HepG2 (cell line): ENCODE results near the gene BRCA1. TPM values are rescaled to one million over a fixed set of nuclear protein-coding genes. Genes with fewer than 3 reads are reported as not detected.

ENCODE experiments used
- CBX2 ChIP-seq, 2 experiments: fragments of 200-600 bp in 1 of 2; sonication (generic); formaldehyde crosslinking in 1 of 2; IDR thresholded peaks; 2 replicates each; pipeline versions ENCODE4 v1.7.0 to v1.8.1; 2018 to 2022; ENCODE audit warnings: low read depth in 2 of 2, low read length in 1 of 2, mild to moderate bottlenecking in 1 of 2, missing genetic modification reagents in 1 of 2
- CCDC6 ChIP-seq: sonication (generic); formaldehyde crosslinking; IDR thresholded peaks from 2 replicates; pipeline ENCODE4 v1.8.1; 2022; ENCODE audit warnings: mild to moderate bottlenecking, missing genetic modification reagents, moderate library complexity
- EEA1 ChIP-seq: sonication (generic); formaldehyde crosslinking; IDR thresholded peaks from 2 replicates; pipeline ENCODE4 v1.5.1; 2020; ENCODE audit warnings: mild to moderate bottlenecking, missing genetic modification reagents, borderline replicate concordance
- FOXM1 ChIP-seq: sonication (generic); formaldehyde crosslinking; IDR thresholded peaks from 2 replicates; pipeline ENCODE4 v1.5.0; 2020; ENCODE audit warnings: missing genetic modification reagents
- NFATC3 ChIP-seq: sonication (generic); formaldehyde crosslinking; IDR thresholded peaks from 2 replicates; pipeline ENCODE4 v1.5.1; 2020; ENCODE audit warnings: mild to moderate bottlenecking, missing genetic modification reagents
- NFIB ChIP-seq: sonication (generic); formaldehyde crosslinking; IDR thresholded peaks from 2 replicates; pipeline ENCODE4 v1.9.0; 2021; ENCODE audit warnings: missing genetic modification reagents, mild to moderate bottlenecking, borderline replicate concordance
- SMC3 ChIP-seq: IDR thresholded peaks from 2 replicates; pipeline ENCODE4 v1.6.1; 2011; ENCODE audit warnings: low read length, improper control_type of control experiment
- SOX13 ChIP-seq, 3 experiments: fragments of 450-650 bp in 1 of 3; sonication (generic) in 1 of 3; formaldehyde crosslinking in 1 of 3; IDR thresholded peaks in 2 of 3; conservative IDR thresholded peaks in 1 of 3; 2 replicates each; pipeline versions ENCODE4 v1.5.0 to v1.6.1; 2016 to 2020; ENCODE audit warnings: antibody characterized with exemption in 1 of 3, mild to moderate bottlenecking in 1 of 3, missing compliant biosample characterization in 1 of 3, missing genetic modification reagents in 1 of 3, moderate library complexity in 1 of 3
- SP140L ChIP-seq: sonication (generic); formaldehyde crosslinking; IDR thresholded peaks from 2 replicates; pipeline ENCODE4 v1.4.0; 2020; ENCODE audit warnings: missing genetic modification reagents, borderline replicate concordance
- TCF7 ChIP-seq: sonication (generic); IDR thresholded peaks from 2 replicates; pipeline ENCODE4 v1.6.1; 2016; ENCODE audit warnings: antibody characterized with exemption, low read depth
- ZBTB7B ChIP-seq: sonication (generic); formaldehyde crosslinking; IDR thresholded peaks from 2 replicates; pipeline ENCODE4 v1.4.0; 2020; ENCODE audit warnings: missing genetic modification reagents
- ZMYM3 ChIP-seq: sonication (generic); formaldehyde crosslinking; IDR thresholded peaks from 2 replicates; pipeline ENCODE4 v1.5.1; 2020; ENCODE audit warnings: mild to moderate bottlenecking, missing genetic modification reagents
- polyA plus RNA-seq, 8 experiments: library from polyadenylated mRNA; depleted of rRNA in 3 of 8; stranded (reverse) in 7 of 8; unstranded in 1 of 8; fragments of >200 nt; fragmentation: Illumina TruSeq in 4 of 8; extraction: Trizol in 4 of 8; gene quantifications; 2 replicates each; pipeline versions ENCODE4 v1.2.1 to v1.2.3, GENCODE V29; 2011 to 2016; ENCODE audit warnings: low read depth in 4 of 8, missing spikeins in 1 of 8, mixed read lengths in 1 of 8; ENCODE audit not compliant: insufficient read depth in 1 of 8
- total RNA-seq, 5 experiments: library from RNA; depleted of rRNA; stranded (reverse); fragments of >200 nt; fragmentation: Illumina TruSeq; extraction: Trizol; gene quantifications; 2 replicates each; pipeline ENCODE4 v1.2.3, GENCODE V29; 2016; ENCODE audit warnings: low read depth in 1 of 5
- TF ChIP-seq, protein P1 (sequence below): sonication (generic); formaldehyde crosslinking; IDR thresholded peaks from 2 replicates; pipeline ENCODE4 v1.4.0; 2020; ENCODE audit warnings: mild to moderate bottlenecking, missing genetic modification reagents
- TF ChIP-seq, protein P2 (sequence below): sonication (generic); formaldehyde crosslinking; IDR thresholded peaks from 2 replicates; pipeline ENCODE4 v1.8.0; 2022; ENCODE audit warnings: missing genetic modification reagents, mild to moderate bottlenecking, inconsistent platforms, borderline replicate concordance
- TF ChIP-seq, protein P3 (sequence below): sonication (generic); formaldehyde crosslinking; IDR thresholded peaks from 2 replicates; pipeline ENCODE4 v1.4.0; 2020; ENCODE audit warnings: missing genetic modification reagents
- TF ChIP-seq, protein P4 (sequence below): IDR thresholded peaks from 2 replicates; pipeline ENCODE4 v1.6.1; 2016
- TF ChIP-seq, protein P5 (sequence below): sonication (generic); formaldehyde crosslinking; IDR thresholded peaks from 2 replicates; pipeline ENCODE4 v1.8.0; 2022; ENCODE audit warnings: mild to moderate bottlenecking, missing genetic modification reagents; ENCODE audit not compliant: insufficient replicate concordance

Gene BRCA1
- total and polyA plus RNA-seq, 2 of the 13 experiments (the other 11 are each of a cell fraction or from before 2014, with no cell fraction given) = 13.3 to 37.5 TPM

DNA sequence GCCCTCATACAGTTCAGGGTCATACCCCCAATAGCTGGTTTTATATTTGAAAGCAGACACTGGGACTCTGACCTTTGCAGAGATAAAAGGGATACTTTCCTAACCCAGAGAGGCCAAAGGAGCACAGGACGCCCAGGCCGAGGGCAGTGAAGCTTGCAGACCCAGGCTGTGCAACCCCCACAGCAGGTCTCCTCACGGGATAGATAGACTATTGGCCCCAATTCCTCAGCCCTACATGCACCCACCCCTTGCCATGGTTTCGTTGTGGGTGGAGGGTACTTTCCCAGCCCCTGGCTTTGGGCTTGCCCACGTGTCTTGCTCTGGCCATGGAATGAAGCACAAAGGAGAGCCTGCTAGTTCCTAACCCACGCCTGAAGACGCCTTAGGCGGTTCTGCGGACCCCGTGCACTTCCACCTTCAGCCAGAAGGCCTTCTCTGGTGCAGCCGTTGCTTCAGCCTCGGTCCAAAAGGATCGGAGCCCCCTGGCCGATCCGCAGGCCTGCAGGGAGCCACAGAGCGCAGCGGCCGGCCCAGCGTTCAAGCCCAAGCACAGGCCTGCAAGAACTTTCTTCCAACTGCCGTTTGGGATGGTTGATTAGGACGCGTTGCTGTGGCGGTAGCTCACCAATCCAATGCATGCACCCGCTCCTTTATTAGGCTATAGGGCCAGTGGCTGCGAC lies 9.8 kb upstream of the BRCA1 start (continued):
- TF ChIP-seq, protein P1, sequence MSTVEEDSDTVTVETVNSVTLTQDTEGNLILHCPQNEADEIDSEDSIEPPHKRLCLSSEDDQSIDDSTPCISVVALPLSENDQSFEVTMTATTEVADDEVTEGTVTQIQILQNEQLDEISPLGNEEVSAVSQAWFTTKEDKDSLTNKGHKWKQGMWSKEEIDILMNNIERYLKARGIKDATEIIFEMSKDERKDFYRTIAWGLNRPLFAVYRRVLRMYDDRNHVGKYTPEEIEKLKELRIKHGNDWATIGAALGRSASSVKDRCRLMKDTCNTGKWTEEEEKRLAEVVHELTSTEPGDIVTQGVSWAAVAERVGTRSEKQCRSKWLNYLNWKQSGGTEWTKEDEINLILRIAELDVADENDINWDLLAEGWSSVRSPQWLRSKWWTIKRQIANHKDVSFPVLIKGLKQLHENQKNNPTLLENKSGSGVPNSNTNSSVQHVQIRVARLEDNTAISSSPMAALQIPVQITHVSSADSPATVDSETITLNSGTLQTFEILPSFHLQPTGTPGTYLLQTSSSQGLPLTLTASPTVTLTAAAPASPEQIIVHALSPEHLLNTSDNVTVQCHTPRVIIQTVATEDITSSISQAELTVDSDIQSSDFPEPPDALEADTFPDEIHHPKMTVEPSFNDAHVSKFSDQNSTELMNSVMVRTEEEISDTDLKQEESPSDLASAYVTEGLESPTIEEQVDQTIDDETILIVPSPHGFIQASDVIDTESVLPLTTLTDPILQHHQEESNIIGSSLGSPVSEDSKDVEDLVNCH (CRISPR knock-in tag) = no peak
- TF ChIP-seq SOX13 (IDR thresholded peaks at IDR 0.05) = 0 out of 2 replicates have a peak, but pooled peaks have one; percentile 27
- peak in 1 of 2 experiments; percentile 60; a peak in 2 of 4 replicates for TF ChIP-seq SOX13 (CRISPR knock-in tag; conservative IDR thresholded peaks at IDR 0.05 in 1 of 2, IDR thresholded peaks at IDR 0.05 in 1 of 2)
- TF ChIP-seq SP140L (CRISPR knock-in tag) = no peak
- peak; percentile 88 for TF ChIP-seq TCF7
- TF ChIP-seq NFIB (CRISPR knock-in tag) = no peak
- TF ChIP-seq, protein P2, sequence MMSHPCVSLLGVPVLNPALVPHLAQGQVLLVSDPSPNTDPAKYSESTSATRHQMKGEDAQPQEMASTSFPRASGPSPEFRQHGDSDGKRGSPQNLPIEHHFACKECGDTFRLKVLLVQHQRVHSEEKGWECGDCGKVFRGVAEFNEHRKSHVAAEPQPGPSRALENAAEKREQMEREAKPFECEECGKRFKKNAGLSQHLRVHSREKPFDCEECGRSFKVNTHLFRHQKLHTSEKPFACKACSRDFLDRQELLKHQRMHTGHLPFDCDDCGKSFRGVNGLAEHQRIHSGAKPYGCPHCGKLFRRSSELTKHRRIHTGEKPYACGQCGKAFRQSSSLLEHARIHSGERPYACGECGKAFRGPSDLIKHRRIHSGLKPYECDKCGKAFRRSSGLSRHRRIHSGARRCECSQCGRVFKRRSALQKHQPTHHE (CRISPR knock-in tag) = no peak
- TF ChIP-seq SMC3 = peak; percentile 1; the same call in 1 of the 2 replicates
- TF ChIP-seq ZBTB7B (CRISPR knock-in tag) = peak; percentile 83
- TF ChIP-seq, protein P3, sequence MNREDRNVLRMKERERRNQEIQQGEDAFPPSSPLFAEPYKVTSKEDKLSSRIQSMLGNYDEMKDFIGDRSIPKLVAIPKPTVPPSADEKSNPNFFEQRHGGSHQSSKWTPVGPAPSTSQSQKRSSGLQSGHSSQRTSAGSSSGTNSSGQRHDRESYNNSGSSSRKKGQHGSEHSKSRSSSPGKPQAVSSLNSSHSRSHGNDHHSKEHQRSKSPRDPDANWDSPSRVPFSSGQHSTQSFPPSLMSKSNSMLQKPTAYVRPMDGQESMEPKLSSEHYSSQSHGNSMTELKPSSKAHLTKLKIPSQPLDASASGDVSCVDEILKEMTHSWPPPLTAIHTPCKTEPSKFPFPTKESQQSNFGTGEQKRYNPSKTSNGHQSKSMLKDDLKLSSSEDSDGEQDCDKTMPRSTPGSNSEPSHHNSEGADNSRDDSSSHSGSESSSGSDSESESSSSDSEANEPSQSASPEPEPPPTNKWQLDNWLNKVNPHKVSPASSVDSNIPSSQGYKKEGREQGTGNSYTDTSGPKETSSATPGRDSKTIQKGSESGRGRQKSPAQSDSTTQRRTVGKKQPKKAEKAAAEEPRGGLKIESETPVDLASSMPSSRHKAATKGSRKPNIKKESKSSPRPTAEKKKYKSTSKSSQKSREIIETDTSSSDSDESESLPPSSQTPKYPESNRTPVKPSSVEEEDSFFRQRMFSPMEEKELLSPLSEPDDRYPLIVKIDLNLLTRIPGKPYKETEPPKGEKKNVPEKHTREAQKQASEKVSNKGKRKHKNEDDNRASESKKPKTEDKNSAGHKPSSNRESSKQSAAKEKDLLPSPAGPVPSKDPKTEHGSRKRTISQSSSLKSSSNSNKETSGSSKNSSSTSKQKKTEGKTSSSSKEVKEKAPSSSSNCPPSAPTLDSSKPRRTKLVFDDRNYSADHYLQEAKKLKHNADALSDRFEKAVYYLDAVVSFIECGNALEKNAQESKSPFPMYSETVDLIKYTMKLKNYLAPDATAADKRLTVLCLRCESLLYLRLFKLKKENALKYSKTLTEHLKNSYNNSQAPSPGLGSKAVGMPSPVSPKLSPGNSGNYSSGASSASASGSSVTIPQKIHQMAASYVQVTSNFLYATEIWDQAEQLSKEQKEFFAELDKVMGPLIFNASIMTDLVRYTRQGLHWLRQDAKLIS (CRISPR knock-in tag) = no peak
- TF ChIP-seq FOXM1 (CRISPR knock-in tag) = no peak
- peak; percentile 25; the same call in 1 of the 2 replicates for TF ChIP-seq ZMYM3 (CRISPR knock-in tag)
- TF ChIP-seq EEA1 (CRISPR knock-in tag) = no peak
- TF ChIP-seq, protein P4, sequence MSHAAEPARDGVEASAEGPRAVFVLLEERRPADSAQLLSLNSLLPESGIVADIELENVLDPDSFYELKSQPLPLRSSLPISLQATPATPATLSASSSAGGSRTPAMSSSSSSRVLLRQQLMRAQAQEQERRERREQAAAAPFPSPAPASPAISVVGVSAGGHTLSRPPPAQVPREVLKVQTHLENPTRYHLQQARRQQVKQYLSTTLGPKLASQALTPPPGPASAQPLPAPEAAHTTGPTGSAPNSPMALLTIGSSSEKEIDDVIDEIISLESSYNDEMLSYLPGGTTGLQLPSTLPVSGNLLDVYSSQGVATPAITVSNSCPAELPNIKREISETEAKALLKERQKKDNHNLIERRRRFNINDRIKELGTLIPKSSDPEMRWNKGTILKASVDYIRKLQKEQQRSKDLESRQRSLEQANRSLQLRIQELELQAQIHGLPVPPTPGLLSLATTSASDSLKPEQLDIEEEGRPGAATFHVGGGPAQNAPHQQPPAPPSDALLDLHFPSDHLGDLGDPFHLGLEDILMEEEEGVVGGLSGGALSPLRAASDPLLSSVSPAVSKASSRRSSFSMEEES = no peak
- TF ChIP-seq CBX2 (IDR thresholded peaks at IDR 0.05; ENCODE audit: low read depth, low read length) = no peak
- TF ChIP-seq CBX2 (CRISPR knock-in tag; IDR thresholded peaks at IDR 0.05; ENCODE audit: low read depth) = no peak
- no peak for TF ChIP-seq NFATC3
- TF ChIP-seq, protein P5, sequence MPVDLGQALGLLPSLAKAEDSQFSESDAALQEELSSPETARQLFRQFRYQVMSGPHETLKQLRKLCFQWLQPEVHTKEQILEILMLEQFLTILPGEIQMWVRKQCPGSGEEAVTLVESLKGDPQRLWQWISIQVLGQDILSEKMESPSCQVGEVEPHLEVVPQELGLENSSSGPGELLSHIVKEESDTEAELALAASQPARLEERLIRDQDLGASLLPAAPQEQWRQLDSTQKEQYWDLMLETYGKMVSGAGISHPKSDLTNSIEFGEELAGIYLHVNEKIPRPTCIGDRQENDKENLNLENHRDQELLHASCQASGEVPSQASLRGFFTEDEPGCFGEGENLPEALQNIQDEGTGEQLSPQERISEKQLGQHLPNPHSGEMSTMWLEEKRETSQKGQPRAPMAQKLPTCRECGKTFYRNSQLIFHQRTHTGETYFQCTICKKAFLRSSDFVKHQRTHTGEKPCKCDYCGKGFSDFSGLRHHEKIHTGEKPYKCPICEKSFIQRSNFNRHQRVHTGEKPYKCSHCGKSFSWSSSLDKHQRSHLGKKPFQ (CRISPR knock-in tag) = no peak
- TF ChIP-seq CCDC6 = no peak
